ENCODE measurements around the gene HAND2.

Gene HAND2

DNA sequence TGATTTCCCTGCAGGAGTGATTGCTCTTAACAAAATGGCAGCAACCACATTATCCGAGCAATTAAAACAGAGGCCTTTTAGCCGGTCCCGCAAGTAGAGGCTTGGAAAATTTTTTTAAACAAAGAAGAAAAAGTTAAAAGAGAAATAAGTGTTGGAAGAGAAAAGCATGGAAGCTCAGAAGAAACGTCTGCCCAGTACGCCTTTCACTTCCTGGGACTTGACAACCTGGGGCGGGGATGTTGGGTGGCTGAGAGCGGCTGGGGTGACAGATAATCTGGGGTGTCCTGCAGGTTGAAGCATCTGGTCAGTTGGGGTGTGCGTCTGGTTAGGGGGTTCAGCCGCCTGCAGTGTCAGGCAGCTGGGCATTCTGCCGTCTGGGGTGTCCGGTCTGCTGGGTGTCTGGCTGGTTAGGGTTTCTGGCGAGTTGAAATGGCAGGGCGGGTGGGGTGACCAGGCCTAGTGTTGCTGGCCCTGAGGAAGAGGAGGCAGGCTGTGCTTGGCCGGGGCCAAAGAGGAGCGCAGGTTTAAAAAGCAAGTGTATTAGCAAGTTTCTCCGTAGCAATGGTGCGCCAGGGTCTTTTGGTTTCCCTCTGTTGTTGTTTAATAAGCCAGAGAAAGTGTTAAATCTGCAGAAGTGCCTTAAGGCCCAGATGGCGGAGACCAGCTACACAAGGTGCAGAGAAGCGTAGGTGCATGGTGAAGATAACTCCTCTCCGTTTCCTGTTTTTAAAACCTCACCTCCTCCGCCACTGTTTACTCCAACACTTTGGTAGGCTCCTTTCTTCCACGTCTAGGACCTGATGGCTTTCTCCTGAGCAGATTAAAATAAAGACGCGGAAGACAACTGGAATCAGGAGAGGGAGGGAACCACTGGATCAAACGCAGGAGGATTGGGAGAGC lies 5.6 kb downstream of the HAND2 start:
- Histone ChIP-seq H3K9me3 (no peaks in the 10 kb centered on the region), H3K36me3 (peaks cover 68% of the 10 kb centered on the region), H3K27me3 (no peaks in the 10 kb centered on the region), H3K4me3 (ENCODE audit: low read depth, low read length) (peak overlapping the region; percentile 99), H3K4me1 (peaks cover 19% of the 10 kb centered on the region)
- TF ChIP-seq, protein P1, sequence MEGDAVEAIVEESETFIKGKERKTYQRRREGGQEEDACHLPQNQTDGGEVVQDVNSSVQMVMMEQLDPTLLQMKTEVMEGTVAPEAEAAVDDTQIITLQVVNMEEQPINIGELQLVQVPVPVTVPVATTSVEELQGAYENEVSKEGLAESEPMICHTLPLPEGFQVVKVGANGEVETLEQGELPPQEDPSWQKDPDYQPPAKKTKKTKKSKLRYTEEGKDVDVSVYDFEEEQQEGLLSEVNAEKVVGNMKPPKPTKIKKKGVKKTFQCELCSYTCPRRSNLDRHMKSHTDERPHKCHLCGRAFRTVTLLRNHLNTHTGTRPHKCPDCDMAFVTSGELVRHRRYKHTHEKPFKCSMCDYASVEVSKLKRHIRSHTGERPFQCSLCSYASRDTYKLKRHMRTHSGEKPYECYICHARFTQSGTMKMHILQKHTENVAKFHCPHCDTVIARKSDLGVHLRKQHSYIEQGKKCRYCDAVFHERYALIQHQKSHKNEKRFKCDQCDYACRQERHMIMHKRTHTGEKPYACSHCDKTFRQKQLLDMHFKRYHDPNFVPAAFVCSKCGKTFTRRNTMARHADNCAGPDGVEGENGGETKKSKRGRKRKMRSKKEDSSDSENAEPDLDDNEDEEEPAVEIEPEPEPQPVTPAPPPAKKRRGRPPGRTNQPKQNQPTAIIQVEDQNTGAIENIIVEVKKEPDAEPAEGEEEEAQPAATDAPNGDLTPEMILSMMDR (IDR thresholded peaks at IDR 0.05; ENCODE audit: low read depth, low read length) = no peak
- DNase-seq = no peak

DNA sequence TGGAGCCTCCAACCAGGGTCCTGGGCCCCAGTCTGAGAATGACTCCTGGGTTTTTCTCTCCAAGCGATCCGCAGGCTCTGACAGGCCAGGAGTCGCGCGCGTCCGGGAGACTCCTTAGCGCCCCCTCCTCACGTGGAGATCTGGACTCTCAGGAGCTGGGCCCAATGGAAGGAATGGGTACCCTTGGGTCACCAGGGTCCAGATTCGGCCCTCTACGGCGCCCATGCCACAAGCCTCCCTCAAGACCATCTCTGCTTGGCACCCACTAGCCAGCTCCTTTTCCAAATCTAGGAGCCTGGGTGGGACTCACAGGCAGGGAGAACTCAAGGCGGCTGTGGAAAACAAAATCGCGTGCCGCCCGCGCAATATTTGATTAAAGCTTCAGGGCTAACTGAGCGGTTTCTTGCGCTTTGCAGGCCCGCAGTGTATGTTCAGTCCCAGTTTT lies 7.1 kb downstream of the HAND2 start:
- H3K27me3 ChIP-seq = no peaks in the 10 kb centered on the region
- no peak for DNase-seq

DNA sequence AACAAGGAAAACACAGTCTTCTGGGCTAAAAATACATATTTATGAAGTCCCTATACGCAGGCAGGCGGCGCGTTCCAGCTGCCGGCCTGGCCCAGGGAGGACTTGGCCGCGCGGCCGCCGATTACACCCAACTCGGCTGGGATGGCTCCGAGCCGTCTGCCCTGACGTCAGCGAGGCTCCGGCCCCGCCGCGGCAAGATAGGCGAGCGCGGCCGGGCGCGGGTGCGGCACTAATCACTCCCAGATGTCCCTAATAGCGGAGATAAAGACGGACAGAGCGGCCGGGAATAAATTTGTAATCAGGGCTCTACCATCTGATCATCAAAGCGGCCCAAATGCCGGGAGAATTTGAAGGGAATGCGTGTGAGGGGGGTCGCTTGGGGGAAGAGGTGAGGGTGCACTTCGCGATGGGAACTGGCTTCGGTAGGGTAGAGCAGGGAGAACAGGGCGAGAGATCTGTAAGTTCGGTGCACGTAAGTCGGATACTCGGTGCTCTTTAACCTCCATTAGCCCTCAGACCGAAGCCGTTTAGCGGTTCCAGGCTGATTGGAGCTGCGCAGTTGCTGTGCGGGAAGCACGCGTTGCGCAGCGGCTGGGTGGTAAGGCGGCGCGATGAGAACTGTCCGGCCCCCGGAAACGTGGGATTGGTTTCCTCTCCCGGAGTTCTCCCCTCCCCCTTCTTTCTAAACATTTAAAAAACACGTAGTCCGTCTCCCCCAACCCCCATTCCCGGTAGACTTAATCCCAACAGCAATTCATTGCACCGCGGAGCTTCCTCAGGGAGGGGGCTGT lies 7.7 kb downstream of the HAND2 start:
- DNase-seq = peak; percentile 95
- H3K36me3 ChIP-seq = peaks cover 49% of the 10 kb centered on the region
- peak overlapping the region; percentile 99 for H3K4me3 ChIP-seq (ENCODE audit: low read depth, low read length)
- no peaks in the 10 kb centered on the region for H3K27me3 ChIP-seq
- H3K9me3 ChIP-seq = no peaks in the 10 kb centered on the region
- TF ChIP-seq, protein P1 (IDR thresholded peaks at IDR 0.05; ENCODE audit: low read depth, low read length) = no peak
- H3K4me1 ChIP-seq = peaks cover 19% of the 10 kb centered on the region

More for the DNA sequence above, 7.1 kb downstream of the HAND2 start:
- no peaks in the 10 kb centered on the region for H3K9me3 ChIP-seq
- peak overlapping the region; percentile 99 for H3K4me3 ChIP-seq (ENCODE audit: low read depth, low read length)
- TF ChIP-seq, protein P1 (IDR thresholded peaks at IDR 0.05; ENCODE audit: low read depth, low read length) = peak; percentile 11; the same call in 1 of the 2 replicates
- H3K4me1 ChIP-seq = peaks cover 19% of the 10 kb centered on the region
- H3K36me3 ChIP-seq = peaks cover 55% of the 10 kb centered on the region

DNA sequence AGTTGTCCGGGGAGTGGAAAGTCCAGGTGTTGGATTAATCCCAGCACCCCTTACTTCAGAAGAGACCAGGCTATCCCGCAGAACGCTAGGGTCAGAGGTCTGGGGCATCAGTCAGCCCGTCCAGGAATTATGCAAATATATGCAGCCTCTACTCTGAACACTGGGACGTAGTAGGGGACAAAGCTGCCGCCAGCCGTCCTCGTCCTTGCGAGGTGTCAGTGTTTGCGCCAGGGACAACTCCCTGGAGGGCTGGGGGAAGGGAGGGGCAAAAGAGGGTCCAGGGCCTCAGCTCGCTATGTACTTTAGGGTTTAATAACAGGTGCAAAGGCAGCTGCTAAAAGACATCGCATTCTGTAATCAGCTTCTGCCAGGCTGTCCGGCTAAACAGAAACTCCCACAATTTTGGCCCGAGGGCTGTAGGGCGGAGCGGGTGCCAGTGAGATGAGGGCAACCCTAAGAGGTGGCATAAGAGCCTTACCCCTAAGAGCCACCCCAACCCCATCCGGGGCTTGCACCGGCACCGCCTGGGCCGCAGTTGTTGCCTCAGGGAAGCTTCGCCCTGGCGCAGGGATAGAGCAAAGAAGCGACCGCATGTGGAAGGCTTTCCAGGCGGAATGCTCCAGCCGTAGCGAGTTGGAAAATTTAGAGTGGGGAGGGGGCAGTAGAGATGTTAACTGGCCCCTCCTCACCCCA lies 8.4 kb downstream of the HAND2 start:
- Histone ChIP-seq H3K4me3 (ENCODE audit: low read depth, low read length) (peak overlapping the region; percentile 99), H3K27me3 (no peaks in the 10 kb centered on the region), H3K36me3 (peaks cover 42% of the 10 kb centered on the region), H3K4me1 (peaks cover 19% of the 10 kb centered on the region), H3K9me3 (no peaks in the 10 kb centered on the region)
- peak; percentile 83 for DNase-seq
- TF ChIP-seq, protein P1 (IDR thresholded peaks at IDR 0.05; ENCODE audit: low read depth, low read length) = peak; percentile 17; the same call in 1 of the 2 replicates

DNA sequence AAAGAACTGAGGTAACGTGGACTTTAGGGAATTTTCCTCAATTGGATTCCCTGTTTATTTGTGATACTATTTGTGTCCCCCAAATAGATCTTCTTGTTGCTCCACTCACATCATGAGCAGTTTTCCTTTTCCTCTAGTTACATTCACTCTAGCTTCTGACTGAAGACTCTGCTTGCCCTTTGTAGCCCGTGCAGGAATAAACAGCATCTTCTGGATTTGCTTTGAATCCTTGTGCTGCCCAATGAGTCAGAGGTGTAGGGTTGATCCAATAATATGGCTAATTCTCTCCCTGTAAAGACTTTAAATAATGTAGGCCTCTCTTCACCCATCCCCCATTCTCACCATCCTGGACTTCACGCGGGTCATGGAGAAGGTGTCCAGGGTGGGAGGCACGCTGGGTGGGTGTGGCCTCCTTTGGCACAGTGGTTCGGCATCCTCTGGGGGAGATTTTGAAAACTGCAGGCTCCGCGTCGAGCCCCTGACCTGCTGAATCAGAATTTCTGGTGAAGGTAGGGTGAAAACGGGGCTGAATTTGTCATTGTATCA lies 9.0 kb downstream of the HAND2 start:
- Histone ChIP-seq H3K4me1 (peaks cover 19% of the 10 kb centered on the region), H3K4me3 (ENCODE audit: low read depth, low read length) (peak overlapping the region; percentile 99), H3K27me3 (no peaks in the 10 kb centered on the region), H3K36me3 (peaks cover 35% of the 10 kb centered on the region), H3K9me3 (no peaks in the 10 kb centered on the region)
- TF ChIP-seq, protein P1 (IDR thresholded peaks at IDR 0.05; ENCODE audit: low read depth, low read length) = peak; percentile 45
- peak; percentile 83 for DNase-seq
